GM23338 (cell line): ENCODE results near the gene ATAD5. TPM values are rescaled to one million over a fixed set of nuclear protein-coding genes. Genes with fewer than 3 reads are reported as not detected.

ENCODE experiments used
- ATAC-seq: fragments of 200-7000 bp; cut with Tn5 transposase; 3 replicates; pipeline ENCODE4 v1.9.1; 2020
- DNase-seq: peaks from one replicate; pipeline ENCODE4 v3.0.0-alpha.2; 2015; ENCODE audit warnings: low spot score
- H2AFZ ChIP-seq: fragments of 200-600 bp; sonication (generic); 2 replicates; pipeline ENCODE4 v1.8.0; 2016; ENCODE audit warnings: antibody characterized with exemption, mild to moderate bottlenecking, moderate library complexity
- H3F3A ChIP-seq: fragments of 200-600 bp; sonication (generic); replicated peaks from 2 replicates; pipeline ENCODE4 v1.8.0; 2017; ENCODE audit warnings: antibody characterized with exemption, mixed run types, low read depth
- H3K27ac ChIP-seq: fragments of 200-600 bp; sonication (generic); 2 replicates; pipeline ENCODE4 v1.6.1; 2016; ENCODE audit warnings: low read depth
- H3K27me3 ChIP-seq: fragments of 200-600 bp; sonication (generic); 2 replicates; pipeline ENCODE4 v1.8.0; 2016; ENCODE audit warnings: mild to moderate bottlenecking, mixed run types, moderate library complexity; ENCODE audit not compliant: insufficient read depth
- H3K36me3 ChIP-seq: fragments of 200-600 bp; sonication (generic); 2 replicates; pipeline ENCODE4 v1.8.0; 2016; ENCODE audit warnings: mild to moderate bottlenecking; ENCODE audit not compliant: insufficient read depth
- H3K4me1 ChIP-seq: fragments of 200-600 bp; sonication (generic); 2 replicates; pipeline ENCODE4 v1.8.0; 2016; ENCODE audit warnings: mild to moderate bottlenecking, moderate library complexity; ENCODE audit not compliant: insufficient read depth
- H3K4me2 ChIP-seq: fragments of 200-600 bp; sonication (generic); 2 replicates; pipeline ENCODE4 v1.7.1; 2017; ENCODE audit warnings: mixed run types
- H3K4me3 ChIP-seq: fragments of 200-600 bp; sonication (generic); 2 replicates; pipeline ENCODE4 v1.6.1; 2016; ENCODE audit warnings: mixed run types
- H3K79me2 ChIP-seq: fragments of 200-600 bp; sonication (generic); replicated peaks from 2 replicates; pipeline ENCODE4 v1.8.0; 2017; ENCODE audit warnings: mild to moderate bottlenecking; ENCODE audit not compliant: insufficient read depth
- H3K9me2 ChIP-seq: fragments of 200-600 bp; sonication (generic); 2 replicates; pipeline ENCODE4 v1.8.0; 2017; ENCODE audit not compliant: insufficient read depth
- H4K20me1 ChIP-seq: fragments of 200-600 bp; sonication (generic); replicated peaks from 2 replicates; pipeline ENCODE4 v1.8.0; 2017; ENCODE audit warnings: mild to moderate bottlenecking; ENCODE audit not compliant: insufficient read depth
- H3K27ac Mint-ChIP-seq: 2 replicates; pipeline ENCODE4 v1.8.0; 2020; ENCODE audit warnings: inconsistent platforms, mild to moderate bottlenecking, moderate library complexity, mixed read lengths
- H3K27me3 Mint-ChIP-seq: 3 replicates; pipeline ENCODE4 v1.8.0; 2022; ENCODE audit warnings: low read depth, mild to moderate bottlenecking, moderate library complexity, mixed read lengths, inconsistent platforms; ENCODE audit not compliant: insufficient read depth, poor library complexity
- H3K36me3 Mint-ChIP-seq: 3 replicates; pipeline ENCODE4 v1.8.0; 2021; ENCODE audit warnings: low read depth, mild to moderate bottlenecking, inconsistent platforms, moderate library complexity, mixed read lengths
- H3K4me1 Mint-ChIP-seq: 3 replicates; pipeline ENCODE4 v1.8.0; 2020; ENCODE audit warnings: mild to moderate bottlenecking, inconsistent platforms, mixed read lengths
- H3K4me3 Mint-ChIP-seq: 3 replicates; pipeline ENCODE4 v1.8.0; 2021; ENCODE audit warnings: moderate library complexity, mild to moderate bottlenecking, inconsistent platforms, mixed read lengths
- H3K9me3 Mint-ChIP-seq: 3 replicates; pipeline ENCODE4 v1.8.0; 2020; ENCODE audit warnings: moderate library complexity, mild to moderate bottlenecking, inconsistent platforms, mixed read lengths
- CREB1 ChIP-seq: fragments of 250-450 bp; sonication (Bioruptor Pico); IDR thresholded peaks from 2 replicates; pipeline ENCODE4 v1.5.0; 2020; ENCODE audit warnings: low read depth, mild to moderate bottlenecking, moderate library complexity
- EZH2 ChIP-seq: fragments of 200-600 bp; sonication (generic); IDR thresholded peaks from one replicate; pipeline ENCODE4 v1.8.0; 2017; ENCODE audit warnings: antibody characterized with exemption, mild to moderate bottlenecking, low read depth; ENCODE audit not compliant: unreplicated experiment
- NANOG ChIP-seq: IDR thresholded peaks from 2 replicates; pipeline ENCODE4 v1.6.1; 2016; ENCODE audit warnings: antibody characterized with exemption, borderline replicate concordance
- POLR2AphosphoS5 ChIP-seq: IDR thresholded peaks from 2 replicates; pipeline ENCODE4 v1.6.1; 2016; ENCODE audit warnings: antibody characterized with exemption, low read depth
- STAT1 ChIP-seq: IDR thresholded peaks from one replicate; pipeline ENCODE4 v1.6.1; 2016; ENCODE audit warnings: antibody characterized with exemption; ENCODE audit not compliant: unreplicated experiment
- ZNF114 ChIP-seq: fragments of 250-450 bp; sonication (Bioruptor Pico); IDR thresholded peaks from 2 replicates; pipeline ENCODE4 v1.5.0; 2020; ENCODE audit warnings: mild to moderate bottlenecking, moderate library complexity
- long read RNA-seq: library from polyadenylated mRNA; unstranded; transcript quantifications from one replicate; pipeline ENCODE4 v2.0.0, GENCODE V29; 2020; ENCODE audit not compliant: unreplicated experiment
- polyA plus RNA-seq: library from polyadenylated mRNA; unstranded; fragments of >200 nt; fragmentation: Nextera tagmentation; extraction: Ambion mirVana; gene quantifications from 2 replicates; pipeline ENCODE4 v1.2.1, GENCODE V29; 2016
- total RNA-seq: library from RNA; depleted of rRNA; stranded (reverse); fragments of >200 nt; shearing (Covaris generic); gene quantifications from 2 replicates; pipeline ENCODE4 v1.2.3, GENCODE V29; 2014; rRNA removed
- TF ChIP-seq, protein P1 (sequence below): IDR thresholded peaks from 2 replicates; pipeline ENCODE4 v1.6.1; 2016; ENCODE audit warnings: antibody characterized with exemption
- TF ChIP-seq, protein P2 (sequence below): IDR thresholded peaks from one replicate; pipeline ENCODE4 v1.6.1; 2018; ENCODE audit warnings: antibody characterized with exemption; ENCODE audit not compliant: unreplicated experiment

The ATAD5 gene, protein sequence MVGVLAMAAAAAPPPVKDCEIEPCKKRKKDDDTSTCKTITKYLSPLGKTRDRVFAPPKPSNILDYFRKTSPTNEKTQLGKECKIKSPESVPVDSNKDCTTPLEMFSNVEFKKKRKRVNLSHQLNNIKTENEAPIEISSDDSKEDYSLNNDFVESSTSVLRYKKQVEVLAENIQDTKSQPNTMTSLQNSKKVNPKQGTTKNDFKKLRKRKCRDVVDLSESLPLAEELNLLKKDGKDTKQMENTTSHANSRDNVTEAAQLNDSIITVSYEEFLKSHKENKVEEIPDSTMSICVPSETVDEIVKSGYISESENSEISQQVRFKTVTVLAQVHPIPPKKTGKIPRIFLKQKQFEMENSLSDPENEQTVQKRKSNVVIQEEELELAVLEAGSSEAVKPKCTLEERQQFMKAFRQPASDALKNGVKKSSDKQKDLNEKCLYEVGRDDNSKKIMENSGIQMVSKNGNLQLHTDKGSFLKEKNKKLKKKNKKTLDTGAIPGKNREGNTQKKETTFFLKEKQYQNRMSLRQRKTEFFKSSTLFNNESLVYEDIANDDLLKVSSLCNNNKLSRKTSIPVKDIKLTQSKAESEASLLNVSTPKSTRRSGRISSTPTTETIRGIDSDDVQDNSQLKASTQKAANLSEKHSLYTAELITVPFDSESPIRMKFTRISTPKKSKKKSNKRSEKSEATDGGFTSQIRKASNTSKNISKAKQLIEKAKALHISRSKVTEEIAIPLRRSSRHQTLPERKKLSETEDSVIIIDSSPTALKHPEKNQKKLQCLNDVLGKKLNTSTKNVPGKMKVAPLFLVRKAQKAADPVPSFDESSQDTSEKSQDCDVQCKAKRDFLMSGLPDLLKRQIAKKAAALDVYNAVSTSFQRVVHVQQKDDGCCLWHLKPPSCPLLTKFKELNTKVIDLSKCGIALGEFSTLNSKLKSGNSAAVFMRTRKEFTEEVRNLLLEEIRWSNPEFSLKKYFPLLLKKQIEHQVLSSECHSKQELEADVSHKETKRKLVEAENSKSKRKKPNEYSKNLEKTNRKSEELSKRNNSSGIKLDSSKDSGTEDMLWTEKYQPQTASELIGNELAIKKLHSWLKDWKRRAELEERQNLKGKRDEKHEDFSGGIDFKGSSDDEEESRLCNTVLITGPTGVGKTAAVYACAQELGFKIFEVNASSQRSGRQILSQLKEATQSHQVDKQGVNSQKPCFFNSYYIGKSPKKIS (N-terminal part only)
- 22.7 and 24.2 TPM in 2 replicates for total RNA-seq
- polyA plus RNA-seq = 21.1 and 30.9 TPM in 2 replicates
- long read RNA-seq, partial matches to known transcripts = 13 of 13 reads
- long read RNA-seq, other reads (novel, unspliced or antisense) = 0 of 13 reads

DNA sequence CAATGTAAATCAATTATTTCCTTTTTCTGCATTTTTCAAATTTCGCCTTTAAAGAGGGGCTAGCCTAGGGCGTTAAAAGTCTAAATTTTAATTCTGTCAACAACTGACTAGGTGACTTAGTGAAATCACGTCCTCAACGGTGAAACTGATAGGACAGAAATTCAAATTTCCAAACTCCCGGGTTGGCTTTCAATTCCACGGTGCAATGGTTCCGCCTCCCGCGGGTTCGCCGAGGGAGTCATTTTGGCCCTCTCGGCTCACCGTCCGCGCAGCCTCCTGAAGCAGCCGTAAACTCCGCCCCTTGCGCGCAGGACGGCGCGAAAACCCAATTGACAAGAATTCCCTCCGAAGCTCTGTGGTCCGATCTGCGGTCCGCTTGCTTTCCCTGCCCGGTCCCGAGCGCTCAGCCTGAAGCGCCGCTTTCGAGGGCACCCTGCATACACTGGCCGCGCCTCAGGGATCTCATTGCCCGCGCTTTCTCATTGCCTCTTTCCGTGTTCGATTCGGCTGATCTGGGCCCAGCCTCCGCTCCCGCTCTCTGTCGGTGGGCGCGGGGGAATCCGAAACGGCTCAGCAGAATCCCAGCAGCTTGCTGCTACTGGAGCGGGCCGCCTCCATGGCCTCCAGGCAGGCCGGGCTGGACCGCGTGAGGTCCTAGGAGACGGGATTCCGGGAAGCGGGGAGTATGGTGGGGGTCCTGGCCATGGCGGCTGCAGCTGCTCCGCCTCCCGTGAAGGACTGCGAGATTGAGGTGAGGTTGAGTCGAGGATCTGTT, at the start of gene ATAD5:
Gene ATAD5 (plus strand): TSS at position 304 of the 775 bp plus-strand sequence. CDS start 382 bp downstream, at position 686.
- TF ChIP-seq POLR2AphosphoS5 (peak; percentile 86), STAT1 (no peak), EZH2 (no peak), NANOG (no peak), CREB1 (CRISPR knock-in tag) (peak; percentile 28; the same call in 1 of the 2 replicates)
- TF ChIP-seq, protein P1, sequence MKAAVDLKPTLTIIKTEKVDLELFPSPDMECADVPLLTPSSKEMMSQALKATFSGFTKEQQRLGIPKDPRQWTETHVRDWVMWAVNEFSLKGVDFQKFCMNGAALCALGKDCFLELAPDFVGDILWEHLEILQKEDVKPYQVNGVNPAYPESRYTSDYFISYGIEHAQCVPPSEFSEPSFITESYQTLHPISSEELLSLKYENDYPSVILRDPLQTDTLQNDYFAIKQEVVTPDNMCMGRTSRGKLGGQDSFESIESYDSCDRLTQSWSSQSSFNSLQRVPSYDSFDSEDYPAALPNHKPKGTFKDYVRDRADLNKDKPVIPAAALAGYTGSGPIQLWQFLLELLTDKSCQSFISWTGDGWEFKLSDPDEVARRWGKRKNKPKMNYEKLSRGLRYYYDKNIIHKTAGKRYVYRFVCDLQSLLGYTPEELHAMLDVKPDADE = peak; percentile 29; the same call in 1 of the 2 replicates
- Histone ChIP-seq H3K4me1 (peaks cover 16% of the 10 kb centered on the region; the same call in 1 of the 2 replicates), H3K79me2 (peaks cover 39% of the 10 kb centered on the region), H3K27ac (peak within 1 kb of the TSS; percentile 85), H3K9me2 (no peaks in the 10 kb centered on the region), H3F3A (no peaks in the 10 kb centered on the region; the same call in 1 of the 2 replicates), H3K4me3 (peak within 1 kb of the TSS; percentile 97), H3K4me2 (peak within 1 kb of the TSS; percentile 98), H3K27me3 (no peaks in the 10 kb centered on the region), H3K36me3 (peaks cover 3% of the 10 kb centered on the region; the same call in 1 of the 2 replicates), H4K20me1 (0 out of 2 replicates have a peak, but pooled peaks cover 6% of the 10 kb centered on the region), H2AFZ (peak within 1 kb of the TSS; percentile 96)
- ATAC-seq (peak; percentile 90), DNase-seq (peak; percentile 96)
- Mint-ChIP-seq H3K9me3 (no peaks in the 10 kb centered on the region), H3K4me3 (peak within 1 kb of the TSS; percentile 95), H3K27me3 (peaks cover 17% of the 10 kb centered on the region), H3K36me3 (peaks cover 25% of the 10 kb centered on the region; the same call in 2 of the 3 replicates), H3K27ac (peak within 1 kb of the TSS; percentile 98), H3K4me1 (peaks cover 14% of the 10 kb centered on the region)

DNA sequence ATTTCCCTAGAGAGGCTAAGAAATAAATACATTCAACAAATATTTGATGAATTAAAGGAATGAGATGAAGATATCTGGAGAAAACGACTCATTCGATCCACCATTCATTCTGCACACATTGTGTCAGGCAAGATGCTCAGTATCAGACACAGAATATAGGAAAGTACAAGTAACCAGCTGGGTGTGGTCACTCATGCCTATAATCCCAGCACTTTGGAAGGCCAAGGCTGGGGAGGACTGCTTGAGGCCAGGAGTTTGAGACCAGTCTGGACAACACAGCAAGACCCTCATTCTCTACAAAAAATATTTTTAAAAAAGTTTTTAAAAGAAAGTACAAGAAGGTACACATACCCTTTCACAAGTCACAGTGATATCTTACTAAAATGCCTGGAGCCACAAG, 49.6 kb upstream of the ATAD5 start:
- Histone ChIP-seq H3K27me3 (no peaks in the 10 kb centered on the region), H3K27ac (no peak overlapping the region), H3K4me3 (no peak overlapping the region), H3K4me2 (no peak overlapping the region), H4K20me1 (peaks cover 4% of the 10 kb centered on the region; the same call in 1 of the 2 replicates), H2AFZ (no peak overlapping the region), H3K4me1 (no peaks in the 10 kb centered on the region), H3K79me2 (no peaks in the 10 kb centered on the region), H3K36me3 (peaks cover 13% of the 10 kb centered on the region), H3F3A (peaks cover 19% of the 10 kb centered on the region; the same call in 1 of the 2 replicates), H3K9me2 (no peaks in the 10 kb centered on the region)
- Mint-ChIP-seq H3K4me1 (no peaks in the 10 kb centered on the region), H3K27me3 (peaks cover 18% of the 10 kb centered on the region), H3K36me3 (peaks cover 63% of the 10 kb centered on the region), H3K9me3 (no peaks in the 10 kb centered on the region), H3K4me3 (no peak overlapping the region), H3K27ac (no peak overlapping the region)
- ATAC-seq (no peak), DNase-seq (no peak)
- TF ChIP-seq, protein P2, sequence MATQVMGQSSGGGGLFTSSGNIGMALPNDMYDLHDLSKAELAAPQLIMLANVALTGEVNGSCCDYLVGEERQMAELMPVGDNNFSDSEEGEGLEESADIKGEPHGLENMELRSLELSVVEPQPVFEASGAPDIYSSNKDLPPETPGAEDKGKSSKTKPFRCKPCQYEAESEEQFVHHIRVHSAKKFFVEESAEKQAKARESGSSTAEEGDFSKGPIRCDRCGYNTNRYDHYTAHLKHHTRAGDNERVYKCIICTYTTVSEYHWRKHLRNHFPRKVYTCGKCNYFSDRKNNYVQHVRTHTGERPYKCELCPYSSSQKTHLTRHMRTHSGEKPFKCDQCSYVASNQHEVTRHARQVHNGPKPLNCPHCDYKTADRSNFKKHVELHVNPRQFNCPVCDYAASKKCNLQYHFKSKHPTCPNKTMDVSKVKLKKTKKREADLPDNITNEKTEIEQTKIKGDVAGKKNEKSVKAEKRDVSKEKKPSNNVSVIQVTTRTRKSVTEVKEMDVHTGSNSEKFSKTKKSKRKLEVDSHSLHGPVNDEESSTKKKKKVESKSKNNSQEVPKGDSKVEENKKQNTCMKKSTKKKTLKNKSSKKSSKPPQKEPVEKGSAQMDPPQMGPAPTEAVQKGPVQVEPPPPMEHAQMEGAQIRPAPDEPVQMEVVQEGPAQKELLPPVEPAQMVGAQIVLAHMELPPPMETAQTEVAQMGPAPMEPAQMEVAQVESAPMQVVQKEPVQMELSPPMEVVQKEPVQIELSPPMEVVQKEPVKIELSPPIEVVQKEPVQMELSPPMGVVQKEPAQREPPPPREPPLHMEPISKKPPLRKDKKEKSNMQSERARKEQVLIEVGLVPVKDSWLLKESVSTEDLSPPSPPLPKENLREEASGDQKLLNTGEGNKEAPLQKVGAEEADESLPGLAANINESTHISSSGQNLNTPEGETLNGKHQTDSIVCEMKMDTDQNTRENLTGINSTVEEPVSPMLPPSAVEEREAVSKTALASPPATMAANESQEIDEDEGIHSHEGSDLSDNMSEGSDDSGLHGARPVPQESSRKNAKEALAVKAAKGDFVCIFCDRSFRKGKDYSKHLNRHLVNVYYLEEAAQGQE = no peak
- no peak for TF ChIP-seq CREB1 (CRISPR knock-in tag)
- no peak for TF ChIP-seq ZNF114 (CRISPR knock-in tag)
- no peak for TF ChIP-seq STAT1
